ENCODE results near the gene ZSWIM8. TPM values are rescaled to one million over a fixed set of nuclear protein-coding genes. Genes with fewer than 3 reads are reported as not detected.
A peak's percentile ranks its signal among the peaks of the same experiment; 100 is the strongest.

The ZSWIM8 gene
- total RNA-seq, 4 donors from 2014 or later: 87.5 to 345 (median 187) TPM

- DNase-seq: peak in 2 of 3 donors; percentile 49 to 76
- Histone ChIP-seq H3K27ac (peak overlapping the region in 2 of 4 donors; percentile 1 to 34), H3K4me1 (peaks cover 0 to 4% (median 0%) of the 10 kb centered on the region in 4 donors), H3K4me3 (no peak overlapping the region), H3K27me3 (no peaks in the 10 kb centered on the region), H3K36me3 (peaks cover 0 to 73% (median under 1%) of the 10 kb centered on the region in 3 donors), H3K9me3 (no peaks in the 10 kb centered on the region)
- TF ChIP-seq POLR2A (IDR thresholded peaks at IDR 0.05): no peak
- TF ChIP-seq, protein P1, sequence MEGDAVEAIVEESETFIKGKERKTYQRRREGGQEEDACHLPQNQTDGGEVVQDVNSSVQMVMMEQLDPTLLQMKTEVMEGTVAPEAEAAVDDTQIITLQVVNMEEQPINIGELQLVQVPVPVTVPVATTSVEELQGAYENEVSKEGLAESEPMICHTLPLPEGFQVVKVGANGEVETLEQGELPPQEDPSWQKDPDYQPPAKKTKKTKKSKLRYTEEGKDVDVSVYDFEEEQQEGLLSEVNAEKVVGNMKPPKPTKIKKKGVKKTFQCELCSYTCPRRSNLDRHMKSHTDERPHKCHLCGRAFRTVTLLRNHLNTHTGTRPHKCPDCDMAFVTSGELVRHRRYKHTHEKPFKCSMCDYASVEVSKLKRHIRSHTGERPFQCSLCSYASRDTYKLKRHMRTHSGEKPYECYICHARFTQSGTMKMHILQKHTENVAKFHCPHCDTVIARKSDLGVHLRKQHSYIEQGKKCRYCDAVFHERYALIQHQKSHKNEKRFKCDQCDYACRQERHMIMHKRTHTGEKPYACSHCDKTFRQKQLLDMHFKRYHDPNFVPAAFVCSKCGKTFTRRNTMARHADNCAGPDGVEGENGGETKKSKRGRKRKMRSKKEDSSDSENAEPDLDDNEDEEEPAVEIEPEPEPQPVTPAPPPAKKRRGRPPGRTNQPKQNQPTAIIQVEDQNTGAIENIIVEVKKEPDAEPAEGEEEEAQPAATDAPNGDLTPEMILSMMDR (IDR thresholded peaks at IDR 0.05): no peak
Measured at GRCh38 chr10:73759512-73760115, 25.8 kb upstream of the ZSWIM8 start.

GRCh38 chr10:73761781-73762180, 23.6 kb upstream of the ZSWIM8 start:
- H3K27me3 ChIP-seq: no peaks in the 10 kb centered on the region
- H3K4me1 ChIP-seq: peaks cover 0 to 4% (median 0%) of the 10 kb centered on the region in 4 donors
- H3K9me3 ChIP-seq: no peaks in the 10 kb centered on the region
- no peak overlapping the region for H3K4me3 ChIP-seq
- no peak for TF ChIP-seq POLR2A (IDR thresholded peaks at IDR 0.05)
- TF ChIP-seq, protein P1 (IDR thresholded peaks at IDR 0.05): no peak
- no peak for DNase-seq
- H3K36me3 ChIP-seq: peaks cover 0 to 81% (median 5%) of the 10 kb centered on the region in 3 donors
- no peak overlapping the region for H3K27ac ChIP-seq

- Histone ChIP-seq H3K9me3 (no peaks in the 10 kb centered on the region), H3K4me1 (peaks cover 0 to 4% (median 0%) of the 10 kb centered on the region in 4 donors), H3K36me3 (peaks cover 0 to 93% (median 5%) of the 10 kb centered on the region in 3 donors), H3K27ac (no peak overlapping the region), H3K4me3 (no peak overlapping the region), H3K27me3 (no peaks in the 10 kb centered on the region)
- no peak for DNase-seq
- no peak for TF ChIP-seq POLR2A (IDR thresholded peaks at IDR 0.05)
- TF ChIP-seq, protein P1 (IDR thresholded peaks at IDR 0.05): no peak
Measured at GRCh38 chr10:73762915-73763314, 22.5 kb upstream of the ZSWIM8 start.

GRCh38 chr10:73763343-73763742, 22.1 kb upstream of the ZSWIM8 start:
- H3K9me3 ChIP-seq: no peaks in the 10 kb centered on the region
- H3K27ac ChIP-seq: no peak overlapping the region
- TF ChIP-seq, protein P1 (IDR thresholded peaks at IDR 0.05): no peak
- no peak for TF ChIP-seq POLR2A (IDR thresholded peaks at IDR 0.05)
- no peaks in the 10 kb centered on the region for H3K27me3 ChIP-seq
- peaks cover 0 to 4% (median 0%) of the 10 kb centered on the region in 4 donors for H3K4me1 ChIP-seq
- H3K36me3 ChIP-seq: peaks cover 0 to 97% (median 5%) of the 10 kb centered on the region in 3 donors
- DNase-seq: no peak
- no peak overlapping the region for H3K4me3 ChIP-seq

DNA sequence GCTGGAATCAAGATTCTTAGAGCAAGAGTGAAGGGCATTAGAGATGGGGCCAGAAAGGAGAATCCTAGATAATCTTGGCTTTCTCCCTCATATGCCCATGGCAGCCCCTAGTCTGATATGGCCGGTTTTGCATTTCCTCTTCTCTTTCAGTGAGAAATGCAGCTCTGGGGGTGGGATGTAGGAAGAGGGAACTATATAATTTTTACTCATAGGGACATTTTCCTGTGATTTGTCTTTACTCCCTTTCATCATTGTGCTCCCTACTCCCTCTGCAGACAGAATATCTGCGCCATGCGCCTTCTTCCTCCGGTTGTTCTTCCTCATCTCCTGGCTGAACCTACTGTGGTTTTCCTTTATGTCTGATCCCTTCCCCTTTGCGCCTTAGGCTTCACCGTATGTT, 20.3 kb upstream of the ZSWIM8 start:
- TF ChIP-seq, protein P1 (IDR thresholded peaks at IDR 0.05): no peak
- no peak for TF ChIP-seq POLR2A (IDR thresholded peaks at IDR 0.05)
- no peak overlapping the region for H3K4me3 ChIP-seq
- no peaks in the 10 kb centered on the region for H3K9me3 ChIP-seq
- peaks cover 0 to 99% (median 5%) of the 10 kb centered on the region in 3 donors for H3K36me3 ChIP-seq
- no peaks in the 10 kb centered on the region for H3K27me3 ChIP-seq
- no peak overlapping the region for H3K27ac ChIP-seq
- peaks cover 0 to 4% (median 0%) of the 10 kb centered on the region in 4 donors for H3K4me1 ChIP-seq
- DNase-seq: no peak

Data from Peyer's patch (tissue), 4 donors.